ENCODE results near the gene NOXA1. TPM values are rescaled to one million over a fixed set of nuclear protein-coding genes. Genes with fewer than 3 reads are reported as not detected.
A peak's percentile ranks its signal among the peaks of the same experiment; 100 is the strongest.

The NOXA1 gene
- total and polyA plus RNA-seq, 9 of the 15 experiments (the other 6 are each of a cell fraction or from before 2014, with no cell fraction given), result 0.07 to 1.2 (median 0.20) TPM; not detected in 4

- H3K27me3 ChIP-seq (ENCODE audit: control insufficient read depth in 2 of 2, insufficient read depth in 2 of 2, low read length in 2 of 2), result no peaks in the 10 kb centered on the region
- no peaks in the 10 kb centered on the region for H3K9me1 ChIP-seq (ENCODE audit: control insufficient read depth, insufficient read depth, low read length)
- H3K27ac ChIP-seq (ENCODE audit: extremely low read depth, low read depth, low read length), result no peak overlapping the region
- intact Hi-C loops (cut with micrococcal nuclease), result no loop called here
- ChIA-PET POLR2A (interaction anchor here (0.6 to 1.2 kb wide), 4 partner anchors 9 to 561 kb away, joined by 3 to 4 read pairs (median 4); no protein-coding TSS in a partner anchor), CTCF (ENCODE audit: low intra/inter-chr PET ratio) (no interaction called here)
- FAIRE-seq (no peak), ATAC-seq (no peak), DNase-seq (ENCODE audit: extremely low read depth in 1 of 4, low spot score in 3 of 4) (no peak)
- H3K4me1 ChIP-seq (replicated peaks in 1 of 2; ENCODE audit: control insufficient read depth in 2 of 2, insufficient read depth in 2 of 2, low read length in 2 of 2), result peaks cover 7 to 88% of the 10 kb centered on the region in 2 experiments
- 98% methylated on average over 18 of the region's 43 CpGs for WGBS (ENCODE audit: insufficient coverage, low coverage, missing lambda C conversion rate)
- no TSS peak for BruUV-seq (replicated peaks)
- H3K4me3 ChIP-seq, result no peak overlapping the region
- peaks cover 74% of the 10 kb centered on the region for H3K36me3 ChIP-seq (ENCODE audit: control insufficient read depth, insufficient read depth, low read length)
- H3K9me3 ChIP-seq (replicated peaks; ENCODE audit: control insufficient read depth, insufficient read depth, low read depth, low read length), result no peaks in the 10 kb centered on the region
- H3K4me2 ChIP-seq (ENCODE audit: insufficient read depth, low read length), result no peak overlapping the region
- in situ Hi-C loops (cut with MboI), result no loop called here
- peak overlapping the region; percentile 20 to 84; a peak in 3 of 4 replicates for H3K9ac ChIP-seq (ENCODE audit: insufficient read depth in 1 of 2, low read depth in 2 of 2, low read length in 2 of 2)
- H4K20me1 ChIP-seq (replicated peaks; ENCODE audit: control insufficient read depth, insufficient read depth, low read length), result no peaks in the 10 kb centered on the region
- peaks cover 3% of the 10 kb centered on the region; the same call in 2 of the 3 replicates for H3K79me2 ChIP-seq (ENCODE audit: control insufficient read depth, insufficient read depth, low read length)
- H2AFZ ChIP-seq (ENCODE audit: low read depth, low read length), result no peak overlapping the region
- TF ChIP-seq ZNF133 (CRISPR knock-in tag; IDR thresholded peaks at IDR 0.05), result no peak
- no peak for TF ChIP-seq SAP30 (IDR thresholded peaks at IDR 0.05; ENCODE audit: borderline replicate concordance, insufficient read depth, low read depth, low read length, poor library complexity, severe bottlenecking)
- TF ChIP-seq NKRF (IDR thresholded peaks at IDR 0.05; ENCODE audit: borderline replicate concordance), result no peak
- no peak for TF ChIP-seq BCL6 (CRISPR knock-in tag; IDR thresholded peaks at IDR 0.05)
- TF ChIP-seq PBX2 (CRISPR knock-in tag; IDR thresholded peaks at IDR 0.05; ENCODE audit: low read depth), result no peak
- TF ChIP-seq PBX2 (tag; conservative IDR thresholded peaks at IDR 0.05; ENCODE audit: low read depth), result no peak
- TF ChIP-seq ZNF212 (CRISPR knock-in tag; IDR thresholded peaks at IDR 0.05), result no peak
- no peak for TF ChIP-seq DNMT1 (IDR thresholded peaks at IDR 0.05)
- peak; percentile 82 for TF ChIP-seq PCBP1 (IDR thresholded peaks at IDR 0.05; ENCODE audit: low read depth, low read length, poor library complexity, severe bottlenecking)
- TF ChIP-seq POLR2G (IDR thresholded peaks at IDR 0.05; ENCODE audit: low read depth, low read length), result peak; percentile 74
- no peak for TF ChIP-seq USF1 (CRISPR knock-in tag; IDR thresholded peaks at IDR 0.05)
- TF ChIP-seq POLR2B (IDR thresholded peaks at IDR 0.05; ENCODE audit: low read depth, partially characterized antibody), result no peak
- no peak for TF ChIP-seq ZNF408 (CRISPR knock-in tag; IDR thresholded peaks at IDR 0.05; ENCODE audit: low read depth)
Observed at GRCh38 chr9:137452761-137453642, 29.8 kb downstream of the NOXA1 start.
